HepG2 (cell line): ENCODE results near the gene B3GNT7. TPM values are rescaled to one million over a fixed set of nuclear protein-coding genes. Genes with fewer than 3 reads are reported as not detected.

Experiments used
- FOXJ3 ChIP-seq: sonication (generic); formaldehyde crosslinking; IDR thresholded peaks from 2 replicates; pipeline ENCODE4 v1.4.0; 2020; ENCODE audit warnings: missing genetic modification reagents, mild to moderate bottlenecking, borderline replicate concordance
- FOXO1 ChIP-seq: sonication (generic); formaldehyde crosslinking; IDR thresholded peaks from 2 replicates; pipeline ENCODE4 v1.4.0; 2020; ENCODE audit warnings: missing genetic modification reagents
- JARID2 ChIP-seq: sonication (generic); formaldehyde crosslinking; IDR thresholded peaks from 2 replicates; pipeline ENCODE4 v1.8.1; 2023; ENCODE audit warnings: missing genetic modification reagents, inconsistent platforms; ENCODE audit not compliant: insufficient replicate concordance
- NR2C2 ChIP-seq: sonication (generic); formaldehyde crosslinking; IDR thresholded peaks from 2 replicates; pipeline ENCODE4 v1.4.0; 2020; ENCODE audit warnings: missing genetic modification reagents, mild to moderate bottlenecking, moderate library complexity, borderline replicate concordance
- NR2F2 ChIP-seq: IDR thresholded peaks from 2 replicates; pipeline ENCODE4 v1.6.1; 2012; ENCODE audit warnings: low read depth, inconsistent platforms, borderline replicate concordance
- PHB2 ChIP-seq: fragments of 450-650 bp; IDR thresholded peaks from 2 replicates; pipeline ENCODE4 v1.6.1; 2018; ENCODE audit not compliant: partially characterized antibody
- SP140L ChIP-seq: sonication (generic); formaldehyde crosslinking; IDR thresholded peaks from 2 replicates; pipeline ENCODE4 v1.4.0; 2020; ENCODE audit warnings: missing genetic modification reagents, borderline replicate concordance
- SRF ChIP-seq: IDR thresholded peaks from 2 replicates; pipeline ENCODE4 v1.6.1; 2011; ENCODE audit warnings: mild to moderate bottlenecking, low read depth, low read length, moderate library complexity
- ZMYM3 ChIP-seq: sonication (generic); formaldehyde crosslinking; IDR thresholded peaks from 2 replicates; pipeline ENCODE4 v1.5.1; 2020; ENCODE audit warnings: mild to moderate bottlenecking, missing genetic modification reagents
- ZNF430 ChIP-seq: sonication (generic); formaldehyde crosslinking; IDR thresholded peaks from 2 replicates; pipeline ENCODE4 v1.9.0; 2021; ENCODE audit warnings: mild to moderate bottlenecking, missing genetic modification reagents
- ZNF550 ChIP-seq: sonication (generic); formaldehyde crosslinking; IDR thresholded peaks from 2 replicates; pipeline ENCODE4 v1.4.0; 2020; ENCODE audit warnings: mild to moderate bottlenecking, missing genetic modification reagents, borderline replicate concordance
- ZNF619 ChIP-seq: sonication (generic); formaldehyde crosslinking; IDR thresholded peaks from 2 replicates; pipeline ENCODE4 v1.4.0; 2020; ENCODE audit warnings: mild to moderate bottlenecking, missing genetic modification reagents
- ZNF790 ChIP-seq: sonication (generic); formaldehyde crosslinking; IDR thresholded peaks from 2 replicates; pipeline ENCODE4 v1.8.0; 2022; ENCODE audit warnings: missing genetic modification reagents, mild to moderate bottlenecking, borderline replicate concordance
- polyA plus RNA-seq, 8 experiments: library from polyadenylated mRNA; depleted of rRNA in 3 of 8; stranded (reverse) in 7 of 8; unstranded in 1 of 8; fragments of >200 nt; fragmentation: Illumina TruSeq in 4 of 8; extraction: Trizol in 4 of 8; gene quantifications; 2 replicates each; pipeline versions ENCODE4 v1.2.1 to v1.2.3, GENCODE V29; 2011 to 2016; ENCODE audit warnings: low read depth in 4 of 8, missing spikeins in 1 of 8, mixed read lengths in 1 of 8; ENCODE audit not compliant: insufficient read depth in 1 of 8
- total RNA-seq, 5 experiments: library from RNA; depleted of rRNA; stranded (reverse); fragments of >200 nt; fragmentation: Illumina TruSeq; extraction: Trizol; gene quantifications; 2 replicates each; pipeline ENCODE4 v1.2.3, GENCODE V29; 2016; ENCODE audit warnings: low read depth in 1 of 5
- TF ChIP-seq, protein P1 (sequence below): sonication (generic); formaldehyde crosslinking; IDR thresholded peaks from 2 replicates; pipeline ENCODE4 v1.8.1; 2022; ENCODE audit warnings: low read depth, mild to moderate bottlenecking, missing genetic modification reagents
- TF ChIP-seq, protein P2 (sequence below): IDR thresholded peaks from 2 replicates; pipeline ENCODE4 v1.6.1; 2018; ENCODE audit warnings: missing genetic modification reagents, mild to moderate bottlenecking, missing compliant biosample characterization
- TF ChIP-seq, protein P3 (sequence below): IDR thresholded peaks from 2 replicates; pipeline ENCODE4 v1.6.1; 2018; ENCODE audit warnings: missing genetic modification reagents
- TF ChIP-seq, protein P4 (sequence below): IDR thresholded peaks from 2 replicates; pipeline ENCODE4 v1.6.1; 2016; ENCODE audit warnings: missing compliant biosample characterization, missing genetic modification reagents, borderline replicate concordance
- TF ChIP-seq, protein P5 (sequence below): sonication (generic); formaldehyde crosslinking; IDR thresholded peaks from 2 replicates; pipeline ENCODE4 v1.4.0; 2020; ENCODE audit warnings: mild to moderate bottlenecking, missing genetic modification reagents, borderline replicate concordance

B3GNT7 gene
- total and polyA plus RNA-seq, 2 of the 13 experiments (the other 11 are each of a cell fraction or from before 2014, with no cell fraction given), result 0.04 to 0.24 TPM

DNA sequence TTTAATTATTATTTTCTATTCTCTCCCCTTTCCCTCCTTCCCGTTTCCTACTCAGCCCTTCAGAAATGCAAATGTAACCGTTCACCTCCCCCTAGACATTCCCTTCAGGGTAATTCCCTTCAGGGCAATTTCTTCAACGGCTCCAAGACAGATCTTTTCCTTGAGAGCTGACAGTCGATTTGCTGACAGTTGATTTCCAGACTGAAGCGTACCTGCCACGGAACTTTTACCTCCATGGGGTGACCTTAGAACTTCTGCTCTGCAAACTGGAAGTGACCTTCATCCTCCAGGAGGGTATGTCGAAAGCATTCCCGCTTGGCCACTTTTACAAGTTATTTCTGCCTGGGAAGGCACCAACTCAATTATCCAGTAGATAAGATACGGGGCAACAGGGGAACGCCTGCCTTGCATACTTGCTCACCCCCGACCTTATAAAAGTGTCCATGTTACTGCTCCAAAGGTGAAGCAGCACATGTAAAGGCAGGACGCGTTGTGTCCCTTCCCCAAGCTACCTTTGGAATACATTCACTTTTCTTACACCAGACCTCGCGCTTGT lies 18.5 kb downstream of the B3GNT7 start (continued):
- TF ChIP-seq, protein P1, sequence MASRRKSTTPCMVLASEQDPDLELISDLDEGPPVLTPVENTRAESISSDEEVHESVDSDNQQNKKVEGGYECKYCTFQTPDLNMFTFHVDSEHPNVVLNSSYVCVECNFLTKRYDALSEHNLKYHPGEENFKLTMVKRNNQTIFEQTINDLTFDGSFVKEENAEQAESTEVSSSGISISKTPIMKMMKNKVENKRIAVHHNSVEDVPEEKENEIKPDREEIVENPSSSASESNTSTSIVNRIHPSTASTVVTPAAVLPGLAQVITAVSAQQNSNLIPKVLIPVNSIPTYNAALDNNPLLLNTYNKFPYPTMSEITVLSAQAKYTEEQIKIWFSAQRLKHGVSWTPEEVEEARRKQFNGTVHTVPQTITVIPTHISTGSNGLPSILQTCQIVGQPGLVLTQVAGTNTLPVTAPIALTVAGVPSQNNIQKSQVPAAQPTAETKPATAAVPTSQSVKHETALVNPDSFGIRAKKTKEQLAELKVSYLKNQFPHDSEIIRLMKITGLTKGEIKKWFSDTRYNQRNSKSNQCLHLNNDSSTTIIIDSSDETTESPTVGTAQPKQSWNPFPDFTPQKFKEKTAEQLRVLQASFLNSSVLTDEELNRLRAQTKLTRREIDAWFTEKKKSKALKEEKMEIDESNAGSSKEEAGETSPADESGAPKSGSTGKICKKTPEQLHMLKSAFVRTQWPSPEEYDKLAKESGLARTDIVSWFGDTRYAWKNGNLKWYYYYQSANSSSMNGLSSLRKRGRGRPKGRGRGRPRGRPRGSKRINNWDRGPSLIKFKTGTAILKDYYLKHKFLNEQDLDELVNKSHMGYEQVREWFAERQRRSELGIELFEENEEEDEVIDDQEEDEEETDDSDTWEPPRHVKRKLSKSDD, result peak; percentile 46; the same call in 1 of the 2 replicates
- peak; percentile 48; the same call in 1 of the 2 replicates for TF ChIP-seq ZMYM3 (CRISPR knock-in tag)
- TF ChIP-seq FOXO1, result peak; percentile 30; the same call in 1 of the 2 replicates
- peak; percentile 75 for TF ChIP-seq NR2C2 (CRISPR knock-in tag)
- 0 out of 2 replicates have a peak, but pooled peaks have one; percentile 17 for TF ChIP-seq FOXJ3
- no peak for TF ChIP-seq ZNF790 (CRISPR knock-in tag)
- 0 out of 2 replicates have a peak, but pooled peaks have one; percentile 55 for TF ChIP-seq SP140L (CRISPR knock-in tag)
- TF ChIP-seq, protein P2, sequence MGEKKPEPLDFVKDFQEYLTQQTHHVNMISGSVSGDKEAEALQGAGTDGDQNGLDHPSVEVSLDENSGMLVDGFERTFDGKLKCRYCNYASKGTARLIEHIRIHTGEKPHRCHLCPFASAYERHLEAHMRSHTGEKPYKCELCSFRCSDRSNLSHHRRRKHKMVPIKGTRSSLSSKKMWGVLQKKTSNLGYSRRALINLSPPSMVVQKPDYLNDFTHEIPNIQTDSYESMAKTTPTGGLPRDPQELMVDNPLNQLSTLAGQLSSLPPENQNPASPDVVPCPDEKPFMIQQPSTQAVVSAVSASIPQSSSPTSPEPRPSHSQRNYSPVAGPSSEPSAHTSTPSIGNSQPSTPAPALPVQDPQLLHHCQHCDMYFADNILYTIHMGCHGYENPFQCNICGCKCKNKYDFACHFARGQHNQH (CRISPR knock-in tag), result peak; percentile 77; the same call in 1 of the 2 replicates
- no peak for TF ChIP-seq JARID2 (CRISPR knock-in tag)
- TF ChIP-seq ZNF550 (CRISPR knock-in tag), result no peak
- TF ChIP-seq PHB2, result no peak
- TF ChIP-seq, protein P3, sequence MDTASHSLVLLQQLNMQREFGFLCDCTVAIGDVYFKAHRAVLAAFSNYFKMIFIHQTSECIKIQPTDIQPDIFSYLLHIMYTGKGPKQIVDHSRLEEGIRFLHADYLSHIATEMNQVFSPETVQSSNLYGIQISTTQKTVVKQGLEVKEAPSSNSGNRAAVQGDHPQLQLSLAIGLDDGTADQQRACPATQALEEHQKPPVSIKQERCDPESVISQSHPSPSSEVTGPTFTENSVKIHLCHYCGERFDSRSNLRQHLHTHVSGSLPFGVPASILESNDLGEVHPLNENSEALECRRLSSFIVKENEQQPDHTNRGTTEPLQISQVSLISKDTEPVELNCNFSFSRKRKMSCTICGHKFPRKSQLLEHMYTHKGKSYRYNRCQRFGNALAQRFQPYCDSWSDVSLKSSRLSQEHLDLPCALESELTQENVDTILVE (CRISPR knock-in tag), result peak; percentile 68; the same call in 1 of the 2 replicates
- TF ChIP-seq, protein P4, sequence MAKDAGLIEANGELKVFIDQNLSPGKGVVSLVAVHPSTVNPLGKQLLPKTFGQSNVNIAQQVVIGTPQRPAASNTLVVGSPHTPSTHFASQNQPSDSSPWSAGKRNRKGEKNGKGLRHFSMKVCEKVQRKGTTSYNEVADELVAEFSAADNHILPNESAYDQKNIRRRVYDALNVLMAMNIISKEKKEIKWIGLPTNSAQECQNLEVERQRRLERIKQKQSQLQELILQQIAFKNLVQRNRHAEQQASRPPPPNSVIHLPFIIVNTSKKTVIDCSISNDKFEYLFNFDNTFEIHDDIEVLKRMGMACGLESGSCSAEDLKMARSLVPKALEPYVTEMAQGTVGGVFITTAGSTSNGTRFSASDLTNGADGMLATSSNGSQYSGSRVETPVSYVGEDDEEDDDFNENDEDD (CRISPR knock-in tag), result no peak; the same call in 1 of the 2 replicates
- peak; percentile 65; the same call in 1 of the 2 replicates for TF ChIP-seq NR2F2
- peak; percentile 69; the same call in 1 of the 2 replicates for TF ChIP-seq ZNF430 (CRISPR knock-in tag)
- 0 out of 2 replicates have a peak, but pooled peaks have one; percentile 20 for TF ChIP-seq ZNF619 (CRISPR knock-in tag)
- no peak for TF ChIP-seq SRF
- TF ChIP-seq, protein P5, sequence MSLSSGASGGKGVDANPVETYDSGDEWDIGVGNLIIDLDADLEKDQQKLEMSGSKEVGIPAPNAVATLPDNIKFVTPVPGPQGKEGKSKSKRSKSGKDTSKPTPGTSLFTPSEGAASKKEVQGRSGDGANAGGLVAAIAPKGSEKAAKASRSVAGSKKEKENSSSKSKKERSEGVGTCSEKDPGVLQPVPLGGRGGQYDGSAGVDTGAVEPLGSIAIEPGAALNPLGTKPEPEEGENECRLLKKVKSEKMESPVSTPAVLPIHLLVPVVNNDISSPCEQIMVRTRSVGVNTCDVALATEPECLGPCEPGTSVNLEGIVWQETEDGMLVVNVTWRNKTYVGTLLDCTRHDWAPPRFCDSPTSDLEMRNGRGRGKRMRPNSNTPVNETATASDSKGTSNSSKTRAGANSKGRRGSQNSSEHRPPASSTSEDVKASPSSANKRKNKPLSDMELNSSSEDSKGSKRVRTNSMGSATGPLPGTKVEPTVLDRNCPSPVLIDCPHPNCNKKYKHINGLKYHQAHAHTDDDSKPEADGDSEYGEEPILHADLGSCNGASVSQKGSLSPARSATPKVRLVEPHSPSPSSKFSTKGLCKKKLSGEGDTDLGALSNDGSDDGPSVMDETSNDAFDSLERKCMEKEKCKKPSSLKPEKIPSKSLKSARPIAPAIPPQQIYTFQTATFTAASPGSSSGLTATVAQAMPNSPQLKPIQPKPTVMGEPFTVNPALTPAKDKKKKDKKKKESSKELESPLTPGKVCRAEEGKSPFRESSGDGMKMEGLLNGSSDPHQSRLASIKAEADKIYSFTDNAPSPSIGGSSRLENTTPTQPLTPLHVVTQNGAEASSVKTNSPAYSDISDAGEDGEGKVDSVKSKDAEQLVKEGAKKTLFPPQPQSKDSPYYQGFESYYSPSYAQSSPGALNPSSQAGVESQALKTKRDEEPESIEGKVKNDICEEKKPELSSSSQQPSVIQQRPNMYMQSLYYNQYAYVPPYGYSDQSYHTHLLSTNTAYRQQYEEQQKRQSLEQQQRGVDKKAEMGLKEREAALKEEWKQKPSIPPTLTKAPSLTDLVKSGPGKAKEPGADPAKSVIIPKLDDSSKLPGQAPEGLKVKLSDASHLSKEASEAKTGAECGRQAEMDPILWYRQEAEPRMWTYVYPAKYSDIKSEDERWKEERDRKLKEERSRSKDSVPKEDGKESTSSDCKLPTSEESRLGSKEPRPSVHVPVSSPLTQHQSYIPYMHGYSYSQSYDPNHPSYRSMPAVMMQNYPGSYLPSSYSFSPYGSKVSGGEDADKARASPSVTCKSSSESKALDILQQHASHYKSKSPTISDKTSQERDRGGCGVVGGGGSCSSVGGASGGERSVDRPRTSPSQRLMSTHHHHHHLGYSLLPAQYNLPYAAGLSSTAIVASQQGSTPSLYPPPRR (CRISPR knock-in tag), result 0 out of 2 replicates have a peak, but pooled peaks have one; percentile 18
